CD4-positive, alpha-beta T cell treated with Interleukin-6 at 100 ng/mL for 8 hours (primary cell): ENCODE data around the gene OR8G1.
"Not testable (repeated sequence)": the region's sequence is repeated elsewhere in the genome, so short reads cannot be mapped to it uniquely, and the experiment has no call there.

Experiments used
- DNase-seq: peaks from one replicate; pipeline ENCODE4 v3.0.0-alpha.2; 2020; ENCODE audit warnings: mixed read lengths, low spot score

Gene OR8G1

GRCh38 chr11:124238512-124238911 is 2.4 kb upstream of the OR8G1 start:
- no peak for DNase-seq

- DNase-seq, result not testable (repeated sequence)
Observed at GRCh38 chr11:124249869-124250268, 9.0 kb downstream of the OR8G1 start.

GRCh38 chr11:124256076-124256475 is 15.2 kb downstream of the OR8G1 start, which contains the start of gene OR8G5:
Gene OR8G5 (plus strand): TSS chr11:124256376. CDS start chr11:124264932, 8,556 bp downstream.
- DNase-seq, result no peak

GRCh38 chr11:124265041-124265440 is 24.1 kb downstream of the OR8G1 start:
- DNase-seq, result not testable (repeated sequence)

GRCh38 chr11:124270886-124271285 is 30.0 kb downstream of the OR8G1 start:
- DNase-seq, result not testable (repeated sequence)

- no peak for DNase-seq
Observed at GRCh38 chr11:124274000-124274399, 33.1 kb downstream of the OR8G1 start.

GRCh38 chr11:124276081-124276480 is 35.2 kb downstream of the OR8G1 start:
- DNase-seq, result no peak

- DNase-seq, result no peak
Observed at GRCh38 chr11:124277207-124277606, 36.3 kb downstream of the OR8G1 start.

- DNase-seq, result no peak
Observed at GRCh38 chr11:124277804-124278203, 36.9 kb downstream of the OR8G1 start.

GRCh38 chr11:124278261-124278660 is 37.4 kb downstream of the OR8G1 start:
- DNase-seq, result no peak

GRCh38 chr11:124285610-124286344 is 44.9 kb downstream of the OR8G1 start:
- no peak for DNase-seq

GRCh38 chr11:124294687-124295086 is 53.8 kb downstream of the OR8G1 start:
- no peak for DNase-seq

- no peak for DNase-seq
Observed at GRCh38 chr11:124296016-124296415, 55.1 kb downstream of the OR8G1 start.

GRCh38 chr11:124297921-124298320 is 57.0 kb downstream of the OR8G1 start:
- DNase-seq, result no peak

- DNase-seq, result no peak
Observed at GRCh38 chr11:124301548-124301947, 60.7 kb downstream of the OR8G1 start.

GRCh38 chr11:124302347-124303125 is 61.6 kb downstream of the OR8G1 start:
- no peak for DNase-seq
